GM12801 (cell line): ENCODE data around the gene NSUN2.

Experiments used
- TF ChIP-seq, protein P1 (sequence below): IDR thresholded peaks from one replicate; pipeline ENCODE4 v1.5.1; 2011; ENCODE audit warnings: control low read depth; ENCODE audit not compliant: insufficient read length; ENCODE audit errors: extremely low read depth

Gene NSUN2

DNA sequence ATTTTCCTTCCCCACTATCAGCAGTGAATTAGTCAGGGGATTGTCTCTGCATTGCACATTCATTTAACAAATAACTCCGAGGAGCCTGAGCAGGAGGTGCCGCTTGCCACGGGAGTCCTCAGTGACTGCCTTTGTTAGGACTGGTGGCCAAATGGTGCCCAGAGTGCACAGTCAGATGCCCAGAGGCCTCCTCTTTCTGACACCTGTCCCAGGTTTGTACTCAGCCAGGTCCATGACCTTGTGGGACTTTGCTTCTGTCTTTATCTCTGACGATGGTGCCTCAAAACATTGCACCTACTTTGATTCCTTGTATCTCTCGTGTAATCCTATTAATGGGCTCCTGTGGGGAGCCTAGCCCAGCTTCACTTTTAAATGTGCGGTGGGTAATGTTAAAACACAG lies 4.7 kb upstream of the NSUN2 start:
- TF ChIP-seq, protein P1, sequence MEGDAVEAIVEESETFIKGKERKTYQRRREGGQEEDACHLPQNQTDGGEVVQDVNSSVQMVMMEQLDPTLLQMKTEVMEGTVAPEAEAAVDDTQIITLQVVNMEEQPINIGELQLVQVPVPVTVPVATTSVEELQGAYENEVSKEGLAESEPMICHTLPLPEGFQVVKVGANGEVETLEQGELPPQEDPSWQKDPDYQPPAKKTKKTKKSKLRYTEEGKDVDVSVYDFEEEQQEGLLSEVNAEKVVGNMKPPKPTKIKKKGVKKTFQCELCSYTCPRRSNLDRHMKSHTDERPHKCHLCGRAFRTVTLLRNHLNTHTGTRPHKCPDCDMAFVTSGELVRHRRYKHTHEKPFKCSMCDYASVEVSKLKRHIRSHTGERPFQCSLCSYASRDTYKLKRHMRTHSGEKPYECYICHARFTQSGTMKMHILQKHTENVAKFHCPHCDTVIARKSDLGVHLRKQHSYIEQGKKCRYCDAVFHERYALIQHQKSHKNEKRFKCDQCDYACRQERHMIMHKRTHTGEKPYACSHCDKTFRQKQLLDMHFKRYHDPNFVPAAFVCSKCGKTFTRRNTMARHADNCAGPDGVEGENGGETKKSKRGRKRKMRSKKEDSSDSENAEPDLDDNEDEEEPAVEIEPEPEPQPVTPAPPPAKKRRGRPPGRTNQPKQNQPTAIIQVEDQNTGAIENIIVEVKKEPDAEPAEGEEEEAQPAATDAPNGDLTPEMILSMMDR: no peak

DNA sequence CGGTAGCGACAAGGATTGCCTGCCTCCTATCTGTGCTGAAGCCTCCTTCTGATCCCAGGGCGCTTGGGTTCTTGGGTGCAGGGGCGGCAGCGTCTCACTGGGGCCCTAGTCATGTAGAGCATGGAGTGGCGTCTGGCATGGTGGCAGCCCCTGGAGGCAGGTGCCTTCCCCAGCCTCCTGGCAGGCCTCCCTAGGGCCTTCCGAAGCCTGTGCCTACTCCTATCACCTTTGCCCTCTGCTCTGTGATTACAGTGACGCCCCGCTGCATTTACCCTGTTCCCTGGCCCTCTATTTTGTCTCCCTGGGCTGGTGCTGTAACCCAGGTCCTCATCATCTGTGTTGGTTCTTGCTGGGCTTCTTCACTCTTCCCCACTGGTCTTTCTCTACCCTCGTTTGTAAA lies 4.2 kb upstream of the NSUN2 start:
- TF ChIP-seq, protein P1: no peak

DNA sequence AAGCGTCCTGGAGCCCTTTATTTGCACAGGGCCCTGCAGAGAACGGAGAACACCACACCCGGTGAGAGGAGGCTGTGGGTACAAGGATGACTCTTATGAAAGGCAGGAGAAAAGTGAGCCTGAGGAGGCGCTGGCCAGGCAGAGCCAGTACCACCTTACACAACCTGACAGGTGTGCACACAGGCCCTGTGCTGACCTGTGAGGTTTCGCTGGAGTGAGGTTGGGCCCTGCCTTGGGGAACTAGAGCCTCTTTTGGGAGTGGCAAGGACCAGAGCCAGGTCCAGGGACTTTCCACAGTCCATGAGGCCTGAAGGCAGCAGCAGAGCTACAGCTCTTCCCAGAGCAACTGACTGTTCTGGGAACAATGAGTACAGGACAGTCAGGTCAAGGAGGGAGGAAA lies 3.4 kb upstream of the NSUN2 start:
- TF ChIP-seq, protein P1: no peak

DNA sequence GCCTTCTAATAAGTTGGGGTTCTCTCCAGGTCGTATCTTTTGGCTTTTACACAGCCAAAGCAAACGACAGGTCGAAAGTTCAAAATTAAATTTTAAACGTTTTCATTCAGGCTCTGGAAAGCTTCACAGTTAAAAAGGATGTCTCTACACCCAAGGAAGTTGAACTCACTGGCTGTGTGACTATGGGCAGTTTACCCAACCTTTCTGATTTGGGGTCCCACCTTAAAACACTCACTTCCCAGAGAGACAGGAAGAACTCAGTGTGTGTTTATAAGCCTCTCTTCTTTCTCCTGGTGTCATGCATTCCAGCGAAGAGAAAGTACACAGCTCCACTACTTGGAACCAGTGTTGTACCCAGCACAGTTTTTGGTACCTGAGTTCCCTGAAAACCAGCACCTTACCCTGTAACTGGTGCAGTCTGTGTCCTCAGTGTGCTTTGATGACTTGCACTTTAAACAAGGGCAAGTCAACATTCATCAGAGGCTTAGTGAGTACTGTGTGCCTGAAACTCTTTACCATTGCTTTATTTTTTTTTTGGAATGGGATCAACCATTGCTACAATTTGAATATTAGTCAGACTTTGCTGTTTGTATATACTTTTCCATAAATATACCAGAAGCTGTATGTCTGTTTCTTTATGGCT lies 2.1 kb upstream of the NSUN2 start:
- TF ChIP-seq, protein P1: no peak

DNA sequence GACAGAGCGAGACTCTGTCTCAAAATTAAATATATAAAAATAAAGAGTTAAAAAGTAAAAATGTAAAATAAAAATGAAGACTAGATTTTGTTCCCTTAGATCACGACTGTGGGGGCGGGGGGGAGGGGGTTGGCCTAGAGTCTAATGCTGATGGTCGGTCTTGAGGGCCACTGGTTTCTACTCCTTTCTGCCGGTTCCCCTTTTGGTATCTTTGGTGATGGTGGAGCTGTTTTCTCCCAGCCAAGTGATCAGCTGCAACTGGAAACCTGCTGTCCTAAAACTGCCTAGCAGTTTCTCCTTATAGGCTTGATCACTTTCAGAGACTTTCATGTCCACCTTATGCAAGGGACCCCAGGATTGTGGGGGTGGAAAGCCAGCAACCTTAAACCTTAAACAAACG lies 1.5 kb upstream of the NSUN2 start:
- TF ChIP-seq, protein P1: no peak

DNA sequence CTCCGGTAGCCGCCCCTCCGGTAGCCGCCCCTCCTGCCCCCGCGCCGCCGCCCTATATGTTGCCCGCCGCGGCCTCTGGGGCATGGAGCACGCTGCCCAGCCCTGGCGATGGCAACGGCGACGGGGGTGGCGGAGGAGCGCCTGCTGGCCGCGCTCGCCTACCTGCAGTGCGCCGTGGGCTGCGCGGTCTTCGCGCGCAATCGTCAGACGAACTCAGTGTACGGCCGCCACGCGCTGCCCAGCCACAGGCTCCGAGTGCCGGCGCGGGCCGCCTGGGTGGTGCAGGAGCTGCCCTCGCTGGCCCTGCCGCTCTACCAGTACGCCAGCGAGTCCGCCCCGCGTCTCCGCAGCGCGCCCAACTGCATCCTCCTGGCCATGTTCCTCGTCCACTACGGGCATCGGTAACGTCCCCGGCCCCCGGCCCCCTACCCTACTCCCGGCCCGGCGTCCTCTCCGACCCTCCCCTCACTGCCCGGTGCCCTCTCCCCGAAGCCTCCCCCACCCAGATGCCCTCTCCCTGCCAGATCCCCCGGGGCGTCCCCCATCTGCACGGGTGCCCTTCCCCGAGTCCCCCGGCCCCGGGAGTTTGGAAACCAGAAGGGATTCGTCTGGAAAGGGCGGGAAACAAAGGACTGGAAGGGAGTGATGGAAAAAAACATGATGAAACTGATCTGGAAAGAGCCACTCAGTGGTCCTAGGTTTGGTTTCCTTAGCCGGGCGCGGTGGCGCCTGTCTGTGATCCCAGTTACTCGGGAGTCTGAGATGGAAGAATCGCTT lies 813 bp upstream of the NSUN2 start:
- TF ChIP-seq, protein P1: no peak

DNA sequence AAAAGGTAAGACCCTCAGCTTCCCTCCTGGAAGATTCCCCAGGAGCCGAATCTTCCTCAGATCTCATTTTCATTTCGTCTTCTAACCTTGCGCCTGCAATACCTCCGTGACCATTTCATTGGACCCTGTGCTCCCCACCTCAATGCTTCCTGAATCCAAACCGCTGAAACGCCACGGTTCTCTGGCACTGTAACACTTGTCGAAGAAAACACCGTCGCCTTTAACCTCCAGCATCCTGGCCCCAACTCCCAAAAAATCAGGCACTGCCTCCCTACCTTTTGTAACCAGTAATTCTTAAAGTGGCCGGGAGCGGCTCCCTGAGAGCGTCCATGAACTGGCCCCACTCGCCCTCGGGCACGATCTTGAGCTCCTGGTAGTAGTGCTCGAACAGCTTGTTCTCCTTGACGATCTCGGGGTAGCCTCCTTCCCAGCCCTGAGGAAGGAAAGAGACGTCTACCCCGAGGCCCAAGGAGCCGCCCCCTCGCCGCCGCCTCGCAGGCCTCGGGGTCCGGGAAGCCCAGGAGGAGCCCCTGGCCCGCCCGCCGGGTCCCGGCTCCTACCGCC lies 438 bp downstream of the NSUN2 start:
- TF ChIP-seq, protein P1: no peak
